HL-60 (cell line): ENCODE data around the gene DND1.
A peak's percentile ranks its signal among the peaks of the same experiment; 100 is the strongest.
"Not testable (repeated sequence)": the region's sequence is repeated elsewhere in the genome, so short reads cannot be mapped to it uniquely, and the experiment has no call there.

Experiments
- DNase-seq, 2 experiments: peaks; one replicate each; pipeline ENCODE4 v3.0.0-alpha.2; 2010 to 2020; ENCODE audit warnings: low read depth in 1 of 2, low spot score in 1 of 2
- H3K27ac ChIP-seq: fragments of 250-450 bp; sonication (Bioruptor Pico); replicated peaks from 2 replicates; pipeline ENCODE4 v1.5.1; 2020; ENCODE audit warnings: mild to moderate bottlenecking, moderate library complexity
- H3K27me3 ChIP-seq: fragments of 250-450 bp; sonication (Bioruptor Pico); 2 replicates; pipeline ENCODE4 v1.5.1; 2021; ENCODE audit warnings: mild to moderate bottlenecking, moderate library complexity; ENCODE audit not compliant: insufficient read depth, poor library complexity, severe bottlenecking
- H3K4me3 ChIP-seq: replicated peaks from 2 replicates; pipeline ENCODE4 v1.5.1; 2011; ENCODE audit warnings: mild to moderate bottlenecking, control low read depth, low read length; ENCODE audit not compliant: insufficient read depth
- CTCF ChIP-seq: IDR thresholded peaks from one replicate; pipeline ENCODE4 v1.5.1; 2011; ENCODE audit warnings: low read length, control low read depth, inconsistent platforms; ENCODE audit not compliant: insufficient read depth
- GABPA ChIP-seq: IDR thresholded peaks from 2 replicates; pipeline ENCODE4 v1.6.1; 2012; ENCODE audit warnings: low read depth
- POLR2AphosphoS5 ChIP-seq: IDR thresholded peaks from 2 replicates; pipeline ENCODE4 v1.6.1; 2012; ENCODE audit warnings: low read depth
- REST ChIP-seq: IDR thresholded peaks from 2 replicates; pipeline ENCODE4 v1.6.1; 2012; ENCODE audit warnings: low read depth; ENCODE audit not compliant: insufficient replicate concordance
- SPI1 ChIP-seq: IDR thresholded peaks from 2 replicates; pipeline ENCODE4 v1.6.1; 2012; ENCODE audit warnings: low read depth, mild to moderate bottlenecking, borderline replicate concordance

DND1 gene

GRCh38 chr5:140711794-140712193, 38.4 kb upstream of the DND1 start:
- no peak for DNase-seq
- H3K4me3 ChIP-seq: no peak overlapping the region
- TF ChIP-seq REST (no peak), GABPA (no peak), POLR2AphosphoS5 (no peak), SPI1 (no peak), CTCF (no peak)
- H3K27ac ChIP-seq: no peak overlapping the region
- H3K27me3 ChIP-seq: no peaks in the 10 kb centered on the region

GRCh38 chr5:140710899-140711552, 37.6 kb upstream of the DND1 start:
- Histone ChIP-seq H3K27me3 (no peaks in the 10 kb centered on the region), H3K4me3 (peak overlapping the region; percentile 89), H3K27ac (peak overlapping the region; percentile 41)
- peak; percentile 93 for TF ChIP-seq REST
- no peak for TF ChIP-seq CTCF
- peak; percentile 76 to 82 for DNase-seq

- not testable (repeated sequence) for H3K27me3 ChIP-seq, H3K27ac ChIP-seq, H3K4me3 ChIP-seq, DNase-seq
Observed at GRCh38 chr5:140708787-140709186, 35.4 kb upstream of the DND1 start.

GRCh38 chr5:140707812-140708211, 34.4 kb upstream of the DND1 start:
- TF ChIP-seq SPI1: no peak
- DNase-seq: no peak
- Histone ChIP-seq H3K27me3 (no peaks in the 10 kb centered on the region), H3K27ac (no peak overlapping the region), H3K4me3 (no peak overlapping the region)
